Measurements from ENCODE around the gene ZNF862. TPM values are rescaled to one million over a fixed set of nuclear protein-coding genes. Genes with fewer than 3 reads are reported as not detected.

The ZNF862 gene
- total and polyA plus RNA-seq, 8 donors, result 8.3 to 20.1 (median 14.1) TPM

DNA sequence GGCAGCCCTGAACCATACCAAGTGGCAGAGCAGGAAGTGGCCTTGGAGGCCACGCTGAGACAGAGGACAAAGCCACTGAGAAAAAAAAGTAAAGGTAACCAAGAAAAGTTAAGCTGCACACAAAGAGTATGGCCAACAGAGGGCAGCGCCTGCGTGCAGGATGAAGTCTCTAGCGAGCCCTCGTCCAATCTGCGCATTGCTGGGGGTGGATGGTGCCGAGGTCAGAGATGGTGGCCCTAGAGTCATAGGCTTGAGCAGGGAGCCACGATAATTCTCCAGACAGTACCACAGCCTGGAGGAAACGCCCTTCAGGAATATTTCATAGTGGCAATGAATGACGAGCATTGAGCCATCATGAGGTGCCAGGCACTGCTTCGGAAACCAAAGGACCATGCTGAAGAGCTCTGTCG lies 45.3 kb downstream of the ZNF862 start:
- peak overlapping the region; percentile 48 to 82 (median 75) for H3K27ac ChIP-seq
- H3K9me3 ChIP-seq, result no peaks in the 10 kb centered on the region
- H3K4me1 ChIP-seq, result peaks cover 14 to 46% (median 36%) of the 10 kb centered on the region in 3 donors
- FAIRE-seq, result no peak
- intact Hi-C loops (cut with DNase I), result no loop called here
- DNase-seq, result peak; percentile 67 to 86 (median 80)
- peak; percentile 81 to 90 (median 84) for ATAC-seq
- TF ChIP-seq, protein P1, sequence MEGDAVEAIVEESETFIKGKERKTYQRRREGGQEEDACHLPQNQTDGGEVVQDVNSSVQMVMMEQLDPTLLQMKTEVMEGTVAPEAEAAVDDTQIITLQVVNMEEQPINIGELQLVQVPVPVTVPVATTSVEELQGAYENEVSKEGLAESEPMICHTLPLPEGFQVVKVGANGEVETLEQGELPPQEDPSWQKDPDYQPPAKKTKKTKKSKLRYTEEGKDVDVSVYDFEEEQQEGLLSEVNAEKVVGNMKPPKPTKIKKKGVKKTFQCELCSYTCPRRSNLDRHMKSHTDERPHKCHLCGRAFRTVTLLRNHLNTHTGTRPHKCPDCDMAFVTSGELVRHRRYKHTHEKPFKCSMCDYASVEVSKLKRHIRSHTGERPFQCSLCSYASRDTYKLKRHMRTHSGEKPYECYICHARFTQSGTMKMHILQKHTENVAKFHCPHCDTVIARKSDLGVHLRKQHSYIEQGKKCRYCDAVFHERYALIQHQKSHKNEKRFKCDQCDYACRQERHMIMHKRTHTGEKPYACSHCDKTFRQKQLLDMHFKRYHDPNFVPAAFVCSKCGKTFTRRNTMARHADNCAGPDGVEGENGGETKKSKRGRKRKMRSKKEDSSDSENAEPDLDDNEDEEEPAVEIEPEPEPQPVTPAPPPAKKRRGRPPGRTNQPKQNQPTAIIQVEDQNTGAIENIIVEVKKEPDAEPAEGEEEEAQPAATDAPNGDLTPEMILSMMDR (IDR thresholded peaks at IDR 0.05), result peak; percentile 27 to 63 (median 54)
- H3K27me3 ChIP-seq, result no peaks in the 10 kb centered on the region
- H3K36me3 ChIP-seq, result no peaks in the 10 kb centered on the region
- H3K4me3 ChIP-seq, result no peak overlapping the region
- WGBS, 2 donors, result 14 to 19% methylated on average over 12 of the region's 12 CpGs

DNA sequence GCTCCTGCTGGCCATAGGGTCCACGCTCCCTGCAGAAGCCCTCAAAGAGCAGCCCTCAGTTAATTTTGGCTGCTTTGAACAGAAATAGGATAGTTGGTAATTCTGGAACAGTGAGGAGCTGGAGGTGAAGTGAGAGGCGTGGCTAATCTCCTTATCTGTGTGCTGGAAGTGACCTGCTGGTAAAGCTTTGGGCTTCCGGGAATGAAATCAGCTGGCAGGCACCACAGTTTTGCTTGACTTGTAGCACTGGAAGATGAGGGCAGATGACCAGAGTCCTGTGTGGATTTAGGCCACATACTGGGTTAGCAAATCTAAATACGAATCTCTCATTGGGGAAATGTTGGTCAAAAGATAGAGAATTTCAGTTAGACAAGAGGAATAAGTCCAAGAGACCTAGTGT lies 45.8 kb downstream of the ZNF862 start:
- TF ChIP-seq, protein P1 (IDR thresholded peaks at IDR 0.05), result no peak
- Histone ChIP-seq H3K27me3 (no peaks in the 10 kb centered on the region), H3K4me1 (peaks cover 14 to 46% (median 36%) of the 10 kb centered on the region in 3 donors), H3K4me3 (no peak overlapping the region), H3K9me3 (no peaks in the 10 kb centered on the region), H3K36me3 (no peaks in the 10 kb centered on the region), H3K27ac (peak overlapping the region; percentile 48 to 82 (median 75))
- DNase-seq, result peak in 5 of 6 donors; percentile 57 to 79 (median 72)
- no peak for FAIRE-seq
- 28 to 35% methylated on average over 4 of the region's 4 CpGs for WGBS, 2 donors
- intact Hi-C loops (cut with DNase I), result no loop called here
- ATAC-seq, result peak; percentile 75 to 84 (median 77)

DNA sequence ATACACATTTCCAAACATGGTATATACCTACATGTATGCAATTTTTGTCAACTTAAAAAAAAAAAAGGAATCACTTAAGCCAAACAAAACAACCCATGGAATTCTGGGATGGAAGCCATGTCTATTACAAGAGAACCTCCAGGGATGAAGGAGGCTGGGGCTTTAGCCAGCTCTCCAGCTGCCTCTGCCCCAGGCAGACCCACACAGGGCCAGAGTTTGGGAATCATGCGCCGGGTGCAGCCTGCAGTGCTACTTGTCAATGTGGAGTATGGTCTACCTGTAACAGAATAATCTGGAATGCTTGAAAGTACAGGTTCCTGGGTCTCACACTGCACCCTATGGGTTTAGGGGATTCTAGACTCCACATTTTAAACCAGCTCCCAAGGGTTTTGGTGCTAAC lies 46.4 kb downstream of the ZNF862 start:
- TF ChIP-seq, protein P1 (IDR thresholded peaks at IDR 0.05), result no peak
- intact Hi-C loops (cut with DNase I), result no loop called here
- H3K27me3 ChIP-seq, result no peaks in the 10 kb centered on the region
- H3K36me3 ChIP-seq, result no peaks in the 10 kb centered on the region
- DNase-seq, result peak in 3 of 6 donors; percentile 32 to 48 (median 41)
- ATAC-seq, result peak in 1 of 4 donors; percentile 20
- no peak overlapping the region for H3K4me3 ChIP-seq
- peak overlapping the region in 2 of 4 donors; percentile 80 to 82 for H3K27ac ChIP-seq
- peaks cover 14 to 46% (median 36%) of the 10 kb centered on the region in 3 donors for H3K4me1 ChIP-seq
- WGBS, 2 donors, result 70 to 79% methylated on average over 2 of the region's 2 CpGs
- no peaks in the 10 kb centered on the region for H3K9me3 ChIP-seq
- no peak for FAIRE-seq

DNA sequence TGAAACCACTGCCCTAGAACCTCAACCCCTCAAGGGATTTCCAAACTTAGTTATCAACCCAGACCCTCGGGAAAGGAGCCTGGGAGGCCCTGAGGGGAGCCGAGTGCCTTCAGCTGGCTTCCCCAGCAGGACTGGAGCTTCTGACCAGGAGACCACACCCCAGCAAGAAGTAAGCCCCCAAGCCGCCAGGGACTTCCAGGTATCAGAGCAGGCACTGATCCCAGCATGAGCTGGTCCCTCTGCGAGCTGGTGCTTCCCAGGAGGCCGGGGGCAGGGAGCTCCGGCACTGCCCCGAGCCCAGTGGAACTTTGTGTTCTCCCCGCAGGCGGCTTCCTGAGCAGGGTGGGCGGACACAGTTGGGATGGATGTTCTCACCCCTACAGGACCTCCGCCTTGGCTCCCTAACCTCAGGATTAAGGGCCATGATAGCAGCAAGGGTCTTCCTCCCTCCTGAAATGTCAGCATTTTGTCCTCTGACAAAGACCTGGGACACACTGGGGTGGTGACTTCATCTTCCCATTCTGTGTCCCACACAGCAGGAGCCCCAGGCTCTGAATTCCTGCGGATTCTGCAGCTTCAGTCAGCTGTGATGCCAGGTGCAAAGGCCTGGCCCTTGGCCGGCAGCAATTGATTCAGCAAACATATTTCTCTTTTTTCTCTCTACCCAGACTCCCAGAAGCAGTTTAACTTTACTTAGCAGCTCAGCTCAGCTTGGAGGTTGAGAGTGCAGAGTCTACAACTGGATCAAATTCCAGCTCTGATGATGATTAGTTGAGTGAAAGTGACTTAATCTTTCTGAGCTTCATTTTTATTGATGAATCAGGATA lies 47.2 kb downstream of the ZNF862 start:
- Histone ChIP-seq H3K36me3 (no peaks in the 10 kb centered on the region), H3K27ac (peak overlapping the region in 3 of 4 donors; percentile 18 to 82 (median 80)), H3K27me3 (no peaks in the 10 kb centered on the region), H3K4me1 (peaks cover 14 to 46% (median 36%) of the 10 kb centered on the region in 3 donors), H3K4me3 (no peak overlapping the region), H3K9me3 (no peaks in the 10 kb centered on the region)
- FAIRE-seq (no peak), ATAC-seq (peak in 3 of 4 donors; percentile 24 to 40 (median 27)), DNase-seq (peak in 3 of 6 donors; percentile 33 to 73 (median 55))
- TF ChIP-seq, protein P1 (IDR thresholded peaks at IDR 0.05), result no peak
- WGBS, 2 donors, result 76 to 82% methylated on average over 13 of the region's 13 CpGs
- intact Hi-C loops (cut with DNase I), result no loop called here

DNA sequence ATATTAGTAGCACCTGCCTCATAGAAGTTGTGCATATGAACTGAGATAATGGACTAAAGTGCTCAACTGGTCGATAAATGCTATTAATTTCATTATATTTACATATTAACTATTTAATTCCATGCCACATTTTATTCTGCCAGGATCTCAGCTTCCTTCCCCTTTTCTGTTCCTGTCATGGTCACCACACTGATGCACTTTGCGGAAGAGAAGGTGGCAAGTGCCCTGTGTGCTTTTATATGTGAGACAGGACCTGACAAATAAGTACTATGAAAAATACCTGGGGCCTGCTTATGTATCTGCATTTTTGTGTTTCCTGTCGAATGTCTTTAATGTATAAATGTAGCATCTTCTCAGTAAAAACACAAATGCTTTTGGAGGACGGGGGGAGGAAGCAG lies 47.8 kb downstream of the ZNF862 start:
- FAIRE-seq (no peak), ATAC-seq (no peak), DNase-seq (no peak)
- TF ChIP-seq, protein P1 (IDR thresholded peaks at IDR 0.05), result no peak
- no peaks in the 10 kb centered on the region for H3K27me3 ChIP-seq
- H3K9me3 ChIP-seq, result no peaks in the 10 kb centered on the region
- intact Hi-C loops (cut with DNase I), result no loop called here
- no peaks in the 10 kb centered on the region for H3K36me3 ChIP-seq
- peaks cover 14 to 46% (median 36%) of the 10 kb centered on the region in 3 donors for H3K4me1 ChIP-seq
- no peak overlapping the region for H3K4me3 ChIP-seq
- H3K27ac ChIP-seq, result peak overlapping the region in 3 of 4 donors; percentile 18 to 82 (median 80)
- 42 to 47% methylated on average over 4 of the region's 4 CpGs for WGBS, 2 donors
